SKM-1 treated with dmso at 0.1 percent for 144 hours (cell line): ENCODE results near the gene DET1.
"Not testable (repeated sequence)": the region's sequence is repeated elsewhere in the genome, so short reads cannot be mapped to it uniquely, and the experiment has no call there.

Source experiments
- DNase-seq: peaks from one replicate; lab custom pipeline; 2025; ENCODE audit not compliant: unreplicated experiment; lab: John Stamatoyannopoulos, UW

The DET1 gene

DNA sequence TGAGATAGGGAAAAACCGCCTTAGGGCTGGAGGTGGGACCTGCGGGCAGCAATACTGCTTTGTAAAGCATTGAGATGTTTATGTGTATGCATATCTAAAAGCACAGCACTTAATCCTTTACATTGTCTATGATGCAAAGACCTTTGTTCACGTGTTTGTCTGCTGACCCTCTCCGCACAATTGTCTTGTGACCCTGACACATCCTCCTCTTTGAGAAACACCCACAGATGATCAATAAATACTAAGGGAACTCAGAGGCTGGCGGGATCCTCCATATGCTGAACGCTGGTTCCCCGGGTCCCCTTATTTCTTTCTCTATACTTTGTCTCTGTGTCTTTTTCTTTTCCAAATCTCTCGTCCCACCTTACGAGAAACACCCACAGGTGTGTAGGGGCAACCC is 5.4 kb downstream of the DET1 start:
- DNase-seq, result not testable (repeated sequence)

DNA sequence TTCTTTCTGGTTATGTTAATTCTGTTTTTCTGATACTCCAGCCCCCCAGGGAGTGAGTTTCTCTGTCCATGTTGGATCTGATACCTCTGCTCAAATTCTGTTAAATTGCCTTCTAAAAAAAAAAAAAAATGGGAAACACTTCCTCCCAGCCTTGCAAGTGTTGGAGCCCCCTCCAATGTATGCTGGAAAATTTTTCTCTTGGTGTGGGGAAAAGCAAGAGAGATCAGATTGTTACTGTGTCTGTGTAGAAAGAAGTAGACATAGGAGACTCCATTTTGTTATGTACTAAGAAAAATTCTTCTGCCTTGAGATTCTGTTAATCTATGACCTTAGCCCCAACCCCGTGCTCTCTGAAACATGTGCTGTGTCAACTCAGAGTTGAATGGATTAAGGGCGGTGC is 6.1 kb downstream of the DET1 start:
- DNase-seq, result not testable (repeated sequence)

DNA sequence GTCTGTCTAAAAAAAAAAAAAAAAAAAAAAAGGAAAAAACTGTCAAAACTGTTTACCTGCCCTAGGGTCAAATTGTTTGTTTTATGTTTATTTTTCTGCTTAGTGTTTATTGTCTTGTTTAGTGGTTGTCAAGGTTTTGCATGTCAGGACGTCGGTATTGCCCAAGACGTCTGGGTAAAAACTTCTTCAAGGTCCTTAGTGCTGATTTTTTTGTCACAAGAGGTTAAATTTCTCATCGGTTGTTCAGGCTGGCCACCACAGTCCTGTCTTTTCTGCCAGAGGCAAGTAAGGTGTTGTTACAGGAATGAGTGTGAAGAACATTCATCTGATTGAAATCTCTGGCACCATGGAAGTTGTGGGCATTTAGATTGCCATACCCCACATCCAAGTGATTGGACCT is 7.0 kb downstream of the DET1 start:
- DNase-seq, result no peak

- no peak for DNase-seq
Measured at GRCh38 chr15:88538972-88539371, 7.5 kb downstream of the DET1 start.

DNA sequence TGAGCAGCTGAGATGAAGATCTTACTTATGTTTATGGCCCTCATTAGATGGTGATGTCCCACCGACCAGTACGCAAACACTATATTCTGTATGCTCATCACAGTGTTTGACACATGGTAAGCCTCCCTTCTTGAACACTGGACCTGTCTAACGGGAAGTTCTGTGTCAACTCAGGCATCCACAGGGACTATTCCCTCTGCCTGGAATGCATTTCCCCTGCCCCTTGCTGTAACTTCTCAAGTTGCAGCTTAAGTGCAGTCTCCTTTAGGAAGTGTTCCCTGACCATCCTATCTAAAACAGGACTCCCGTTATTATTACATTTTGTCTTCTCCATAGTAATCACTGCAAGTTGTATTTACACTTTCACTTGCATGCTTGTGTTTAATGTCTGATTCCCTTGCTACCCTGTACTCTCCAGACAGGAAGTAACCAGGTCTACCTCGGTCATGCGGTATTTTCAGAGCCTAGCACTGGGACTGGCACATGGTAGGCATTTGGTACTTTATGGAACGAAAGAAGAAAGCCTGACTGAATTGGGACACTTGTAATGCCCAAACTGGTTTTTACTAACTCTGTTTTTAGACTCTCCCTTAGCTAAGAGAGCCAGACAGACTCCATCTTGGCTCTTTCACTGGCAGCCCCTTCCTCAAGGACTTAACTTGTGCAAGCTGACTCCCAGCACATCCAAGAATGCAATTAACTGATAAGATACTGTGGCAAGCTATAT is 8.7 kb downstream of the DET1 start:
- DNase-seq, result no peak

DNA sequence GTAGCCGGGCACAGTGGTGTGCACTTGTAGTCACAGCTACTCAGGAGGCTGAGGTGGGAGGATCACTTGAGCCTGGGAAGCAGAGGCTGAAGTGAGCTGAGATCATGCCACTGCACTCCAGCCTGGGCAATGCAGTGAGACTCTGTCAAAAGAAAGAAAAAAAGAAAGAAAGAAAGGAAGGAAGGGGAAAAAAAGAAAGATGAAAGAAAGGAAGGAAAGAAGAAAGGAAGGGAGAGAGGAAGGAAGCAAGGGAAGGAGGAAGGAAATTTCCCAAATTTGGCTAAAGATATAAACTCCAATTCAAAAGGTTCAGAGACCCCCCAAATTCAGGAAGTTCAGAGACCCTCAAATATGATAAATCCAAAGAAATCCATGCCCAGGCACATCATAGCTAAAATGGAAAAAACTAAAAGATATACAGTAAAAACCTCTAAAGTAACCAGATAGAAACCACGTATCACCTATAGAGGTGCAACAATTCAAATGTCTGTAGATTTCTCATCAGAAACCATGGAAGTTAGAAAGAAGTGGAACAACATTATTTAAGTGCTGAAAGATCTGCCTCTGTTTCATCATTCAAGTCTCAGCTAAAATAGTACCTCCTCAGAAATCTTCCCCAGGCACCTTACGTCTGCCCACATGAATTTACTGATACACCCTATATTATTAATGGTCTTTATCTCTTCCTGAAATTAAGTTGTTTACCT is 10.7 kb downstream of the DET1 start:
- DNase-seq, result no peak

GRCh38 chr15:88535100-88535499 is 11.4 kb downstream of the DET1 start:
- no peak for DNase-seq

DNA sequence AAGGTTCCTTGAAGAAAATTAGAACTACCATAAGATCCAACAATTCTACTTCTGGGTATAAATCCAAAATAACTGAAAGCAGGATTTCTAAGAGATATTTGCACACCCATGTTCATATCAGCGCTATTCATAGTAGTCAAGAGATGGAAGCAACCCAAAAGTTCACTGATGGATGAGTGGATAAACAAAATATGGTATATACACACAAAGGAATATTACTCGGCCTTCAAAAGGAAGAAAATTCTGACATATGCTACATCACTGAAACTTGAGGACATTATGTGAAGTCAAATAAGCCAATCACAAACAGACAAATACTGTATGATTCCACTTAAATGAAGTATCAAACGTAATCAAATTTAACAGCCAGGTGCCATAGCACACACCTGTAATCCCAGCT is 13.1 kb downstream of the DET1 start:
- no peak for DNase-seq

- DNase-seq, result no peak
Measured at GRCh38 chr15:88529021-88529630, 17.4 kb downstream of the DET1 start.

DNA sequence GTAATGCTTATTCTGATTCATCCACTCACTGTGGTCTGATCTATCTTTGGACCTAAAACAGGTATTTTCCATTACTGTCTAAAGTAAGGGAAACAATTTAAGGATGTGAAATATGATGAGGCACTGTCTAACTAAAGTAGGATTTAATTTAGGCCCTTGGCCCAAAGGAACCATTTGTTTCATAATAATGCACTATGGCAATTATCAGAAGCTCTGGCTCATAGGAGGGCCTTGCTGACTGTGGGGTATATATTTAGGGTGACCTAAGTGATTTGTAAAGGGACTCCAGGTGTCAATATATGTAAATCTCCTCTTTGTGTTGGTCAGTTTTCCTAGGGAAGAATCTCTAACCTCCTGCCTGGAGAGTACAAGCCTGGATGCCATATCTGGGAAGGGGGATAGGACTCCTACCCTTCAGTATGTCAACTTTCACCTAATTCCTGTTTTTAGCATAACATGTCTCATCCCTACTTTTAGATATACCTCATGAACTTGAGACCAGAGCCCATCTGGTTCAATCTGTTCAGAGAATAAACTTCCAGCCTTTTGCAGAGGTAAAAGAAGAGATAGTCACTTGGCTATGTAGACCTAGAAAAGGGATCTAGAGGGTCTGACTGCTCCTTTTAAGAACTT is 20.1 kb downstream of the DET1 start:
- no peak for DNase-seq

DNA sequence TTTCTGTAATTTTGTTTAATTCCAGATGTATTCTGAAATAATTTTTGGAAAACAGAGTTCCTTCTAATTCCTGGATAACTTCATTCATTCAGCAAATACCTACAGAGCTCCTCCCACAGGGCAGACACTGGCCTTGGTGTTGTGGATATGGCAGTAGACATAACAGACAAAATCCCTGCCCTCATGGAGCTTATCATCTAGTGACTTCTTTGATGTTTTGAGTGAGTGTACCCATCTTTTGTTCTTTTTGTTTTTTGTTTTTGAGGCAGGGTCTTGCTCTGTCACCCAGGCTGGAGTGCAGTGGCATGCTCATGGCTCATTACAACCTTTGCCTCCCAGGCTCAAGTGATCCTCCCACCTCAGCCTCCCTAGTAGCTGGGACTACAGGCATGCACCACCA is 21.1 kb downstream of the DET1 start:
- no peak for DNase-seq

DNA sequence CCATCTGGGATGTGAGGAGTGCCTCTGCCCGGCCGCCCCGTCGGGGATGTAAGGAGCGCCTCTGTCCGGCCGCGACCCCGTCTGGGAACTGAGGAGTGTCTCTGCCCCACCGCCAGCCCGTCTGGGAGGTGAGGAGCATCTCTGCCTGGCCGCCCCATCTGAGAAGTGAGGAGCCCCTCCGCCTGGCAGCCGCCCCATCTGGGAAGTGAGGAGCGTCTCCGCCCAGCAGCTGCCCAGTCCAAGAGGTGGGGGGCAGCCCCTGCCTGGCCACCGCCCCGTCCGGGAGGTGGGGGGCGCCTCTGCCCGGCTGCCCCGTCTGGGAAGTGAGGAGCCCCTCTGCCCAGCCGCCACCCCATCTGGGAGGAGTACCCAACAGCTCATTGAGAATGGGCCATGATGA is 22.4 kb downstream of the DET1 start:
- DNase-seq, result not testable (repeated sequence)

DNA sequence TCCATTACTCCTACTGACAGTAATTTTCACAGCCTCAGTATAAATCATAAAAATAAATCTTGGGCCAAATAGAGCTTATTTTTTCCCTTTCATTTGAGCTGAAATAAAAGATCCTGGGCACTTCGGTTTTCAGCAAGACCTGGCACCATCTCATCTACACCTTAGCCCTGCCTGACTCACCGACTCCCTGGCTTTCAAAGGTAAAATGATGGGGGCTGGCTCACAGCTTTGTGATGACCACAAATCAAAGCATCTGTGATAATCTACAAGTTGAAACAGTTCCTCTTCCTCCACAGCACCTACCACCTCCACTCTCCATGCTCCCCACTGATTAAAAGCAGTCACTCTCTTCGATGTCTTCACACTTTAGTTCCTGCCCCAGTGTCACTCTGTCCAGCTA is 27.6 kb downstream of the DET1 start:
- no peak for DNase-seq

DNA sequence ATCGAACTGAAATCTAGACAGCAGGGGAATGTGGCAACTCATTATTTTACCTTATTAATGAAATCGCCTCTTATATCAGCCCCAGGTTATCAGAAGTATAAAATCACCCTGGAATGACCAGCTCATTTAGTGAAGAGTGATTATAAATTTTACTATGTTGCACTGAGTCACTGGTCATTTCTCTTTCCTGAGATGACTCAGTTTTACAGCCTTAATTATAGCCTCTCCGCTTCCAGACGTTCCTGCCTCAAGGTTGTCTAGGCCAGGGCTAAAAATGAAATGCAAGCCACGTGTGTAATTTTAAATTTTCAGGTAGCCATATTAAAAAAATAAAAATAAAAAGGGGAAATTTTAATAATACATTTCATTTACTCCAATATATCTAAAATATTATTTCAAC is 33.3 kb downstream of the DET1 start:
- DNase-seq, result no peak

DNA sequence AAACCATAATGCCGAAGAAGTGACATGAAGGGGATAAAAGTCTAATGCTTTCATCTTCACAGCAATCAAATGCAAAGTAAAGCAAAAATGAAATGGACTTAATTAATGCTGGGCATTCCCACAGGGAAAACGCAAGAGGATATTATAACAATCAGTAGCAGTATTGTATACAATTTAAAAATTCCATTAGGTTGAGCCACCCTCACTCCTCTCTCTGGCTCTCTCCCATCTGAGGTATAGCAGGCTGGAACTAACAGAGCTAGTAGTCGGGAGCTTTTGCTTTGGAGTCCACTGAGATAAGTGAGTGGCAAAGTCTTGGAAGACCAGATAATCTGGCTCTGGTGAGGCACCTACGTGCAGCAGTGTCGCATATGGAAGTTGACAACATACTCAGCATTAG is 33.9 kb downstream of the DET1 start:
- DNase-seq, result no peak

DNA sequence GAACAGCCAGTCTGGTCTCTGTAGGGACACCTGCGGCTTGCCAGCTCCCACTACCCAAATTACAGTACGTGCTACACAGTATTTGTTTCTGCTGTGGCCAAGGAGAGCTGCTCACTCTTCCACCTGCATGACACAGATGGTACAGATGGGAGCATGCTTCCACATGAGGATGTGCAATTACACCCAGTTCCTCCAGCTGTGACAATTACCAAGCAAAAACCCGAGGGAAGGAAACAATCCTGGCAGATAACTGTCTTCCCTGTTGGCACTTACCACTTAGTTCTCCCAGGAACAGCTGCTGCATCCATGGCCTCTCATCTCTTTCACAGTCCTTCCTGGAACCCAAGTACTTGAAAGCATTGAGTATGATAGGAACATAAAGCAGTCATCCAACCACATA is 34.4 kb downstream of the DET1 start:
- no peak for DNase-seq

- no peak for DNase-seq
Measured at GRCh38 chr15:88511161-88511560, 35.3 kb downstream of the DET1 start.

GRCh38 chr15:88509964-88510363 is 36.5 kb downstream of the DET1 start:
- DNase-seq, result no peak

GRCh38 chr15:88509321-88509720 is 37.2 kb downstream of the DET1 start:
- DNase-seq, result no peak

- no peak for DNase-seq
Measured at GRCh38 chr15:88506628-88507027, 39.9 kb downstream of the DET1 start.

- DNase-seq, result no peak
Measured at GRCh38 chr15:88505721-88506120, 40.8 kb downstream of the DET1 start.

DNA sequence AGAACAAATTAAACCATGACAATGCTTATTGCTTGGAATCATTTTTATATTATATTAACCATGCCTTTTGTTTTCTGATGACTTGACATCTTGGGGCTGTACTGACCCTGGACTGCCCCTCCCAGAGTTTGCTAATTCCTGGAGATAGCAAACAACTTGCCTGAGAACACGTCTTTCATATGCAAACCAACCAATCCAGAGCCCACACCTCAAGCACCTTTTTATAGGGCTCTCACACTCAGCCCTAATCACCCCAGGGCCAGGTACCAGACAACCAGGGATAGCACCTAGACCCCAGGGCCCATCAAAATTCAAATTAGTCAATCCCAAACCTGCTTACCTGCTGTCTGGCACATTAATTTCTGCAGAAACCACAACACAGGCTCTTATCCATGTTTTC is 42.0 kb downstream of the DET1 start:
- DNase-seq, result no peak
